ENCODE measurements around the gene STUM.

The STUM gene

DNA sequence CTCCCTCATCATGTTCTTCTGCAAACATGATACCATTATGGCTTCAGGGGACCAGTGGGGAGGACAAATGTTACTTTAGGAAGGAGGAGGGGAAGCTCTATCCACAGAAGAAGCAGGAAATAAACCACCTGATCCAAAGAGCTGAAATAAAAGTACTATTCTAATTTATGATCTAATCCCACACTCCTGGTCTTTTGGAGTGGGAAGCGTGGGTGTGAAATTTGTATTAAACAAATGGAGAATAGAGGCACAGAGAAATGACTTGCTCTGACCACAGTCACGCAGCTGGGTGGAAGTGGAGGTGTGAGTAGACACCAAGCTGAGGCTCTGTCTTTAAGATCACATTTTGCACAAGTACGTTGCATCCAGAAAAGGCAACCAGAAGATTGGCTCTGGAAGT, 14.5 kb upstream of the STUM start:
- Histone ChIP-seq H3K36me3 (replicated peaks; ENCODE audit: low read depth, low read length) (no peaks in the 10 kb centered on the region), H3K9me3 (ENCODE audit: insufficient read depth, low read length) (no peaks in the 10 kb centered on the region), H3K4me2 (ENCODE audit: low read length) (no peak overlapping the region), H2AFZ (ENCODE audit: low read depth, low read length) (no peak overlapping the region), H3K27me3 (ENCODE audit: low read depth, low read length) (peaks cover 25% of the 10 kb centered on the region; the same call in 1 of the 2 replicates), H3K4me3 (ENCODE audit: low read length) (no peak overlapping the region), H3K79me2 (ENCODE audit: low read length) (no peaks in the 10 kb centered on the region), H3K27ac (ENCODE audit: low read length) (no peak overlapping the region), H3K9ac (ENCODE audit: low read length) (no peak overlapping the region), H3K4me1 (ENCODE audit: low read length) (no peaks in the 10 kb centered on the region), H4K20me1 (ENCODE audit: insufficient read depth, low read length) (no peaks in the 10 kb centered on the region)
- TF ChIP-seq, protein P1, sequence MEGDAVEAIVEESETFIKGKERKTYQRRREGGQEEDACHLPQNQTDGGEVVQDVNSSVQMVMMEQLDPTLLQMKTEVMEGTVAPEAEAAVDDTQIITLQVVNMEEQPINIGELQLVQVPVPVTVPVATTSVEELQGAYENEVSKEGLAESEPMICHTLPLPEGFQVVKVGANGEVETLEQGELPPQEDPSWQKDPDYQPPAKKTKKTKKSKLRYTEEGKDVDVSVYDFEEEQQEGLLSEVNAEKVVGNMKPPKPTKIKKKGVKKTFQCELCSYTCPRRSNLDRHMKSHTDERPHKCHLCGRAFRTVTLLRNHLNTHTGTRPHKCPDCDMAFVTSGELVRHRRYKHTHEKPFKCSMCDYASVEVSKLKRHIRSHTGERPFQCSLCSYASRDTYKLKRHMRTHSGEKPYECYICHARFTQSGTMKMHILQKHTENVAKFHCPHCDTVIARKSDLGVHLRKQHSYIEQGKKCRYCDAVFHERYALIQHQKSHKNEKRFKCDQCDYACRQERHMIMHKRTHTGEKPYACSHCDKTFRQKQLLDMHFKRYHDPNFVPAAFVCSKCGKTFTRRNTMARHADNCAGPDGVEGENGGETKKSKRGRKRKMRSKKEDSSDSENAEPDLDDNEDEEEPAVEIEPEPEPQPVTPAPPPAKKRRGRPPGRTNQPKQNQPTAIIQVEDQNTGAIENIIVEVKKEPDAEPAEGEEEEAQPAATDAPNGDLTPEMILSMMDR (IDR thresholded peaks at IDR 0.05; ENCODE audit: low read depth, low read length): no peak
- TF ChIP-seq EZH2phosphoT487 (IDR thresholded peaks at IDR 0.05; ENCODE audit: low read depth): no peak

DNA sequence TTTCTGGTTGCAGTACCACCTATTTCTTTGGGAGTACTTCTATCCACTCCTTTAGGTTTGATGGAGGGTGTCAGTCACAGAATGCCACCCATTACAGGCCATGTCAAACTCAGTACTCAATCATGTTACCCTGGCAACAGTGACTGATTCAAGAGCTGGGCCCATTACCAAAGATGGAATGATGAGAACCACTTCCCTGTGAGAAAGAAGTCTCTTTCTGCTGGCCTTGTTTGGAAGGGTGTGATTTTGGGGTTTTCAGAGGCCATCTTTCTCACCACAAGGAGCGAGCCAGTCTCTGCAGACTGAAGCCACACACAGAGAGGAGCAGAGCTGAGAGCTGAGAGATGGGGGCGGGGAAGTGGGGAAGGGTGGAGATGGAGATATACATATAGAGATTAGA, 13.9 kb upstream of the STUM start:
- Histone ChIP-seq H2AFZ (ENCODE audit: low read depth, low read length) (no peak overlapping the region), H3K9me3 (ENCODE audit: insufficient read depth, low read length) (no peaks in the 10 kb centered on the region), H3K27ac (ENCODE audit: low read length) (no peak overlapping the region), H3K27me3 (ENCODE audit: low read depth, low read length) (peaks cover 24% of the 10 kb centered on the region; the same call in 1 of the 2 replicates), H4K20me1 (ENCODE audit: insufficient read depth, low read length) (no peaks in the 10 kb centered on the region), H3K4me2 (ENCODE audit: low read length) (no peak overlapping the region), H3K4me1 (ENCODE audit: low read length) (no peaks in the 10 kb centered on the region), H3K79me2 (ENCODE audit: low read length) (no peaks in the 10 kb centered on the region), H3K36me3 (replicated peaks; ENCODE audit: low read depth, low read length) (no peaks in the 10 kb centered on the region), H3K9ac (ENCODE audit: low read length) (no peak overlapping the region), H3K4me3 (ENCODE audit: low read length) (no peak overlapping the region)
- no peak for TF ChIP-seq EZH2phosphoT487 (IDR thresholded peaks at IDR 0.05; ENCODE audit: low read depth)
- TF ChIP-seq, protein P1 (IDR thresholded peaks at IDR 0.05; ENCODE audit: low read depth, low read length): no peak

DNA sequence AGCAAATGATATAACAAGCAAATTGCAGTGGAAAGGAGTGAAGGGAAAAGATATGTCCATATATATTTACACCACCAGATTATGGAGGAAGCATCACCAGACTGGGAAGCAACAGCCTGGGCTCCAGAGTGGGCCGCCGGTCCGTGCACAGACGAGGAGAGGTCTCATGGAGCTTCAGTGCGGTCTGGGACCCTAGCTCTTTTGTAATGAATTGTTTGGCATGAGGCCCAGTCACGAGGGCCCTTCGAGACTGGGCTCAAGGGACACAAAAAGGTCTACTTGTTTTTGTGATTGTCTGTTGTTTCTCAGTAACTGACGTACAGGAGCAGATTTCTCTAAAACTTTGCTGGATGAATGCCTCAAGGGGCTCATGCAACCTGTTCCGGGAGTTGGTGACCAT, 12.9 kb upstream of the STUM start:
- Histone ChIP-seq H3K9ac (ENCODE audit: low read length) (no peak overlapping the region), H3K9me3 (ENCODE audit: insufficient read depth, low read length) (no peaks in the 10 kb centered on the region), H3K36me3 (replicated peaks; ENCODE audit: low read depth, low read length) (no peaks in the 10 kb centered on the region), H3K27ac (ENCODE audit: low read length) (no peak overlapping the region), H3K4me1 (ENCODE audit: low read length) (no peaks in the 10 kb centered on the region), H2AFZ (ENCODE audit: low read depth, low read length) (no peak overlapping the region), H3K4me2 (ENCODE audit: low read length) (no peak overlapping the region), H3K27me3 (ENCODE audit: low read depth, low read length) (peaks cover 16% of the 10 kb centered on the region; the same call in 1 of the 2 replicates), H4K20me1 (ENCODE audit: insufficient read depth, low read length) (no peaks in the 10 kb centered on the region), H3K4me3 (ENCODE audit: low read length) (no peak overlapping the region), H3K79me2 (ENCODE audit: low read length) (no peaks in the 10 kb centered on the region)
- TF ChIP-seq, protein P1 (IDR thresholded peaks at IDR 0.05; ENCODE audit: low read depth, low read length): no peak
- TF ChIP-seq EZH2phosphoT487 (IDR thresholded peaks at IDR 0.05; ENCODE audit: low read depth): no peak

DNA sequence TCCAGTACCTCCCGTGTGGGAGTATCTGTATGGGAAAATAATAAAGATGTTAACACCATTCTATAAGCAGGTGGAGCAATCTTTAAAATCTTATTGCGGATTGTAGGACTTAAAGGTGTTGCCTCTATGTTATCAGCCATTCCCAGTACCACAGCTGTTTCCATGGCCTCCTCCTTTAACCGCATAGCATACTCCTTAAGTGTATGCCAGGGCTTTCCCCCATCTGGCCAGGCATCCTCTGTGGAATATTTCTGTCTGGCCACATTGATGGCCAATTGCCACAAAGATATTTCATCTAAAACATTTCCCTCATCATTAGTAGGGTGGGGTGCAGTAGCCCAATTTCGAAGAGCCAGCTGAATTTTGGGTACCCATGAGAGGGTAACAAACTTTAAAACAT, 7.3 kb upstream of the STUM start:
- Histone ChIP-seq H3K4me1 (ENCODE audit: low read length) (0 out of 2 replicates have a peak, but pooled peaks cover 2% of the 10 kb centered on the region), H3K4me2 (ENCODE audit: low read length) (no peak overlapping the region), H2AFZ (ENCODE audit: low read depth, low read length) (no peak overlapping the region), H3K4me3 (ENCODE audit: low read length) (no peak overlapping the region), H3K27me3 (ENCODE audit: low read depth, low read length) (peaks cover 4% of the 10 kb centered on the region; the same call in 1 of the 2 replicates), H3K9ac (ENCODE audit: low read length) (no peak overlapping the region), H3K27ac (ENCODE audit: low read length) (no peak overlapping the region), H3K79me2 (ENCODE audit: low read length) (no peaks in the 10 kb centered on the region), H3K9me3 (ENCODE audit: insufficient read depth, low read length) (no peaks in the 10 kb centered on the region), H3K36me3 (replicated peaks; ENCODE audit: low read depth, low read length) (no peaks in the 10 kb centered on the region), H4K20me1 (ENCODE audit: insufficient read depth, low read length) (no peaks in the 10 kb centered on the region)
- TF ChIP-seq, protein P1 (IDR thresholded peaks at IDR 0.05; ENCODE audit: low read depth, low read length): no peak
- no peak for TF ChIP-seq EZH2phosphoT487 (IDR thresholded peaks at IDR 0.05; ENCODE audit: low read depth)

All from OCI-LY3 (cell line).